ENCODE measurements around the gene CSTF3. TPM values are rescaled to one million over a fixed set of nuclear protein-coding genes. Genes with fewer than 3 reads are reported as not detected.

CSTF3 gene
- total and polyA plus RNA-seq, 8 donors = 23.5 to 64.4 (median 49.8) TPM

DNA sequence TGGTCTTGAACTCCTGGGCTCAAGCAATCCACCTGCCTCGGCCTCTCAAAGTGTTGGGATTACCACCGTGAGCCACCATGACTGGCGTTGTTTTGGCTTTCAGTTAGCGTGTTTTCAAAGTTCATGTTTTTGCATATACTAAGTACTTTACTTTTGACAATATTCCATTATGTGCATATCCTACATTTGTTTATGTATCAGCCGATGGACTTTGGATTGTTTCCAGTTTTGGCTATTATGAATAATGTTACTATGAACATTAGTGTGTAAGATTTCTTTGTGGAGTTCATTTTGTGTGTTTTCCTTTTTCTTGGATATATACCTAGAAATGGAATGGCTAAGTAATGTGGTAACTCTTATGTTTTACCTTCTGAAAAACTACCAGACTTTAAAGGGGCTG, 9.9 kb downstream of the CSTF3 start:
- DNase-seq = no peak
- H3K27ac ChIP-seq = no peak overlapping the region
- no peaks in the 10 kb centered on the region for H3K4me1 ChIP-seq
- no peaks in the 10 kb centered on the region for H3K27me3 ChIP-seq
- peaks cover 0 to 8% of the 10 kb centered on the region in 2 donors for H3K36me3 ChIP-seq
- no peak for ATAC-seq
- H3K4me3 ChIP-seq = no peak overlapping the region
- H3K9me3 ChIP-seq = no peaks in the 10 kb centered on the region
- TF ChIP-seq, protein P1, sequence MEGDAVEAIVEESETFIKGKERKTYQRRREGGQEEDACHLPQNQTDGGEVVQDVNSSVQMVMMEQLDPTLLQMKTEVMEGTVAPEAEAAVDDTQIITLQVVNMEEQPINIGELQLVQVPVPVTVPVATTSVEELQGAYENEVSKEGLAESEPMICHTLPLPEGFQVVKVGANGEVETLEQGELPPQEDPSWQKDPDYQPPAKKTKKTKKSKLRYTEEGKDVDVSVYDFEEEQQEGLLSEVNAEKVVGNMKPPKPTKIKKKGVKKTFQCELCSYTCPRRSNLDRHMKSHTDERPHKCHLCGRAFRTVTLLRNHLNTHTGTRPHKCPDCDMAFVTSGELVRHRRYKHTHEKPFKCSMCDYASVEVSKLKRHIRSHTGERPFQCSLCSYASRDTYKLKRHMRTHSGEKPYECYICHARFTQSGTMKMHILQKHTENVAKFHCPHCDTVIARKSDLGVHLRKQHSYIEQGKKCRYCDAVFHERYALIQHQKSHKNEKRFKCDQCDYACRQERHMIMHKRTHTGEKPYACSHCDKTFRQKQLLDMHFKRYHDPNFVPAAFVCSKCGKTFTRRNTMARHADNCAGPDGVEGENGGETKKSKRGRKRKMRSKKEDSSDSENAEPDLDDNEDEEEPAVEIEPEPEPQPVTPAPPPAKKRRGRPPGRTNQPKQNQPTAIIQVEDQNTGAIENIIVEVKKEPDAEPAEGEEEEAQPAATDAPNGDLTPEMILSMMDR (IDR thresholded peaks at IDR 0.05) = no peak
- intact Hi-C loops (cut with DNase I) = no loop called here

DNA sequence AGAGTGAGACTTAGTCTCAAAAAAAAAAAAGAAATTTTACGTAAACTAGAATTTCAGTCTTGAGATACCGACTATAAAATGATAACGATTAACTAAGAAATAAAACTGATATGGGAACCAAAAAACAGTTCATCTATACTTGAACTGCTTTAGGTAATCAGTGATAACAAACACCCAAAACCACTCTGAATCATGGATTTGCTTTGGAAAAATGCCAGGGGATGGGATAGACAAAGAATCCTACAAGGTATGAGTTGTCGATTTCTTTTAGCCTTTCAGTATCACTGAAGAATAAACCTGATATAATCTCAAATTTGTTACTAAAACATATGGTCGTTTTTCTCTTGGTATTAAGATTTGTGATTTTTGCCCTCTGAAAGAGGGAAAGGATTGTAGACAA, 13.7 kb downstream of the CSTF3 start:
- Histone ChIP-seq H3K36me3 (peaks cover 0 to 15% of the 10 kb centered on the region in 2 donors), H3K27ac (no peak overlapping the region), H3K4me3 (no peak overlapping the region), H3K27me3 (no peaks in the 10 kb centered on the region), H3K9me3 (no peaks in the 10 kb centered on the region), H3K4me1 (no peaks in the 10 kb centered on the region)
- DNase-seq (no peak), ATAC-seq (no peak)
- intact Hi-C loops (cut with DNase I) = no loop called here
- TF ChIP-seq, protein P1 (IDR thresholded peaks at IDR 0.05) = no peak

DNA sequence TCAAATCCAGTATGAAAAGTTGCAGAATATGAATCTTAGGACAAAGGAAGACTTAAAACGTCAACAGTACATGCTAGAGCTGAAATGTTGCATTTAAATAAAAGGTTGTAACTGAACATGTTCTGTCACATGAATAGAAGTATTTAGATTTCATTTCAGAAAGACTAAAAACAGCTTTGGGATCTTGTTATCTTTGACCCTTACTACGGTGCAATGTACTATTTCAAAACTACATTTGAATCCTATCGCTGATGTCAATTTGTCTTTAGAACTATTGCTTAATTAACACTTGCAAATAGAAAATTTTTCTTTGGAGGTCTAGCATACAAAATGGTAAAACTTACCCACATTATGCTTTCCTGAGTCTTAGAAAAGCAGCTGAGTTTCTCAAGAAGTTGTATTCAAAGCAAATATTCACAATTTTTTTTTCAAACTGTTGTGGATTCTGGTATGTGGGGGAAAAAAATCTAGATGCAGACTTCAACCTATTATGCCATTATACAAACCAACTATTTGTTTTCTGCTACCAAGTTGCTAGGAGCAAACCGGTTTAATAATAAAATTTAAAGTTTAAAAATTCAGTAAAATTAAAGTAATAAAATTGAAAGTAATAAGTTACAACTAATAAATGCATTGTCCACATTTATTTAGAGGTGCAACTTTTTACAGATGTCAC, 25.4 kb downstream of the CSTF3 start:
- ATAC-seq = no peak
- Histone ChIP-seq H3K9me3 (no peaks in the 10 kb centered on the region), H3K27ac (peak overlapping the region in 1 of 2 donors; percentile 77), H3K4me1 (peaks cover 0 to 17% of the 10 kb centered on the region in 2 donors), H3K4me3 (no peak overlapping the region), H3K27me3 (no peaks in the 10 kb centered on the region), H3K36me3 (peaks cover 0 to 13% of the 10 kb centered on the region in 2 donors)
- DNase-seq = no peak
- TF ChIP-seq, protein P1 (IDR thresholded peaks at IDR 0.05) = no peak
- intact Hi-C loops (cut with DNase I) = no loop called here

DNA sequence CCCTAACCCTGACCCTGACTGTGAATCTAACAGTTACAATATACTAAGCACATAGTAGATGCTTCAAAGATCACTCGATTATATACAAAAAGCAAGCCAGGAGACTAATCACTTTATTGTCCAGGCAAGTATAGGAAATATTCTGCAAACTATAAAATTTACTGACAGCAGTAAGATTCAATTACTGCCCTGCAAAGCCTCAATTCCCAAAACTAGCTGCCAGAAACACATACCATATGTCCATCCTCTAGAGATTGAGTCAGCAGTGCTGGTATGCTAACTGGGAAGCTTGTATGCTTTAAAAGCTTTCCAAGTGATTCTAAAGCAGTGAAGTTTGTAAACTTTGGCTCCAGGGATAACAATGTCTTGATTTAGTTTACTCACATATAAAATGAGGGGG, 26.1 kb downstream of the CSTF3 start:
- peaks cover 0 to 6% of the 10 kb centered on the region in 2 donors for H3K36me3 ChIP-seq
- H3K4me1 ChIP-seq = peaks cover 0 to 17% of the 10 kb centered on the region in 2 donors
- ATAC-seq (peak; percentile 80), DNase-seq (peak in 2 of 4 donors; percentile 91)
- H3K27ac ChIP-seq = peak overlapping the region; percentile 23 to 77
- H3K27me3 ChIP-seq = no peaks in the 10 kb centered on the region
- TF ChIP-seq, protein P1 (IDR thresholded peaks at IDR 0.05) = no peak
- H3K4me3 ChIP-seq = no peak overlapping the region
- H3K9me3 ChIP-seq = no peaks in the 10 kb centered on the region
- intact Hi-C loops (cut with DNase I) = no loop called here

DNA sequence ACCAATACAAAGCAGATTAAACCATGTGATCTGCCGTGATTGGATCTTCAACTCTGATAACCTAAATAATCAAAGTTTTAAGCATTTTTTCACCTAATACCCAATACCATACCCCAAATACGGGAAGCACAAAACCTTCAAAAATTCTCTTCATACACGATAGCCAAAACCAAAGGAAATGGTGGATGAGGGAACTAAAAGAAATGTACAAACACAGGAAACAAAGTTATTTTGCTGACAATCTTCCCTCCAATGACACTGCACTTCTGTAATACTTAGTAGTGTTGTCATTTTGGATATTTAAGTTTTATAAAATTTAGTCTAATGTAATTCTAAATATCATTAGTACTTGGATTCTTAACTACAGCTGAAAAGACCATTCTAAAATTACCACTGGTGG, 27.0 kb downstream of the CSTF3 start:
- Histone ChIP-seq H3K4me1 (peaks cover 0 to 17% of the 10 kb centered on the region in 2 donors), H3K4me3 (no peak overlapping the region), H3K9me3 (no peaks in the 10 kb centered on the region), H3K36me3 (no peaks in the 10 kb centered on the region), H3K27me3 (no peaks in the 10 kb centered on the region), H3K27ac (peak overlapping the region; percentile 23 to 77)
- DNase-seq = no peak
- ATAC-seq = no peak
- intact Hi-C loops (cut with DNase I) = no loop called here
- TF ChIP-seq, protein P1 (IDR thresholded peaks at IDR 0.05) = no peak

All from left lung (tissue), 10 donors.